HepG2 (cell line): ENCODE measurements around the gene CYB5D1. TPM values are rescaled to one million over a fixed set of nuclear protein-coding genes. Genes with fewer than 3 reads are reported as not detected.

Source experiments
- BRCA1 ChIP-seq: sonication (generic); formaldehyde crosslinking; IDR thresholded peaks from 2 replicates; pipeline ENCODE4 v1.4.0; 2020; ENCODE audit warnings: missing genetic modification reagents
- CERS6 ChIP-seq: sonication (generic); formaldehyde crosslinking; IDR thresholded peaks from 2 replicates; pipeline ENCODE4 v1.5.0; 2020; ENCODE audit warnings: missing genetic modification reagents
- GABPA ChIP-seq, 2 experiments: IDR thresholded peaks; 2 replicates each; pipeline ENCODE4 v1.6.1; 2011 to 2016; ENCODE audit warnings: low read depth in 2 of 2, low read length in 1 of 2, missing biosample characterization in 1 of 2, missing genetic modification characterization in 1 of 2
- HOMEZ ChIP-seq: IDR thresholded peaks from 2 replicates; pipeline ENCODE4 v1.6.1; 2016; ENCODE audit warnings: low read depth
- MED1 ChIP-seq: sonication (generic); formaldehyde crosslinking; IDR thresholded peaks from 2 replicates; pipeline ENCODE4 v1.4.0; 2020; ENCODE audit warnings: missing genetic modification reagents
- MTA3 ChIP-seq: sonication (generic); formaldehyde crosslinking; IDR thresholded peaks from 2 replicates; pipeline ENCODE4 v1.4.0; 2020; ENCODE audit warnings: missing genetic modification reagents
- MXI1 ChIP-seq: IDR thresholded peaks from 3 replicates; pipeline ENCODE4 v1.6.1; 2012; ENCODE audit warnings: low read depth, low read length, inconsistent platforms, borderline replicate concordance
- POGZ ChIP-seq: sonication (generic); formaldehyde crosslinking; IDR thresholded peaks from 2 replicates; pipeline ENCODE4 v1.4.0; 2020; ENCODE audit warnings: mild to moderate bottlenecking, missing genetic modification reagents
- RAD51 ChIP-seq: fragments of 450-650 bp; IDR thresholded peaks from 2 replicates; pipeline ENCODE4 v1.6.1; 2016; ENCODE audit warnings: borderline replicate concordance
- TAF15 ChIP-seq: fragments of 200-400 bp; formaldehyde crosslinking; IDR thresholded peaks from one replicate; pipeline ENCODE4 v1.6.1; 2018; ENCODE audit warnings: mild to moderate bottlenecking, low read depth, low read length; ENCODE audit not compliant: poor library complexity, severe bottlenecking
- TCF7L2 ChIP-seq: IDR thresholded peaks from 2 replicates; pipeline ENCODE4 v1.6.1; 2011; ENCODE audit warnings: mild to moderate bottlenecking, low read depth, low read length, moderate library complexity
- TEAD3 ChIP-seq: optimal IDR thresholded peaks from 2 replicates; pipeline ENCODE3; 2016; ENCODE audit warnings: borderline replicate concordance
- TFDP2 ChIP-seq: sonication (generic); formaldehyde crosslinking; IDR thresholded peaks from 2 replicates; pipeline ENCODE4 v1.4.0; 2020; ENCODE audit warnings: missing genetic modification reagents
- XRCC5 ChIP-seq: fragments of 200-400 bp; formaldehyde crosslinking; optimal IDR thresholded peaks from 2 replicates; pipeline ENCODE3; 2017; ENCODE audit warnings: mild to moderate bottlenecking, low read length
- ZBED4 ChIP-seq: sonication (generic); formaldehyde crosslinking; IDR thresholded peaks from 2 replicates; pipeline ENCODE4 v1.4.0; 2020; ENCODE audit warnings: missing genetic modification reagents, borderline replicate concordance
- ZMYM3 ChIP-seq: sonication (generic); formaldehyde crosslinking; IDR thresholded peaks from 2 replicates; pipeline ENCODE4 v1.5.1; 2020; ENCODE audit warnings: mild to moderate bottlenecking, missing genetic modification reagents
- ZNF446 ChIP-seq: sonication (generic); formaldehyde crosslinking; IDR thresholded peaks from 2 replicates; pipeline ENCODE4 v1.5.0; 2020; ENCODE audit warnings: mild to moderate bottlenecking, missing genetic modification reagents
- ZNF512B ChIP-seq: sonication (generic); formaldehyde crosslinking; IDR thresholded peaks from 2 replicates; pipeline ENCODE4 v1.5.1; 2020; ENCODE audit warnings: missing genetic modification reagents, mild to moderate bottlenecking, borderline replicate concordance
- ZNF589 ChIP-seq: sonication (generic); formaldehyde crosslinking; conservative IDR thresholded peaks from 2 replicates; pipeline ENCODE4 v1.8.0; 2022; ENCODE audit warnings: mild to moderate bottlenecking, moderate library complexity, missing genetic modification reagents
- polyA plus RNA-seq, 8 experiments: library from polyadenylated mRNA; depleted of rRNA in 3 of 8; stranded (reverse) in 7 of 8; unstranded in 1 of 8; fragments of >200 nt; fragmentation: Illumina TruSeq in 4 of 8; extraction: Trizol in 4 of 8; gene quantifications; 2 replicates each; pipeline versions ENCODE4 v1.2.1 to v1.2.3, GENCODE V29; 2011 to 2016; ENCODE audit warnings: low read depth in 4 of 8, missing spikeins in 1 of 8, mixed read lengths in 1 of 8; ENCODE audit not compliant: insufficient read depth in 1 of 8
- total RNA-seq, 5 experiments: library from RNA; depleted of rRNA; stranded (reverse); fragments of >200 nt; fragmentation: Illumina TruSeq; extraction: Trizol; gene quantifications; 2 replicates each; pipeline ENCODE4 v1.2.3, GENCODE V29; 2016; ENCODE audit warnings: low read depth in 1 of 5

Gene CYB5D1
- total and polyA plus RNA-seq, 2 of the 13 experiments (the other 11 are each of a cell fraction or from before 2014, with no cell fraction given): 8.9 to 17.0 TPM

GRCh38 chr17:7857713-7858521 lies at the start of gene CYB5D1 (continued):
- no peak for TF ChIP-seq GABPA (IDR thresholded peaks at IDR 0.05; ENCODE audit: low read depth, low read length)
- TF ChIP-seq GABPA (CRISPR knock-in tag; IDR thresholded peaks at IDR 0.05; ENCODE audit: low read depth): no peak; the same call in none of the 2 replicates
- TF ChIP-seq ZBED4 (CRISPR knock-in tag): 0 out of 2 replicates have a peak, but pooled peaks have one; percentile 8
- peak; percentile 77; the same call in 2 of the 3 replicates for TF ChIP-seq MXI1
- TF ChIP-seq ZNF589 (CRISPR knock-in tag): no peak
- TF ChIP-seq MED1 (CRISPR knock-in tag): no peak
- TF ChIP-seq HOMEZ (CRISPR knock-in tag): no peak
- TF ChIP-seq TEAD3 (CRISPR knock-in tag): no peak
- no peak for TF ChIP-seq RAD51
- no peak for TF ChIP-seq CERS6 (CRISPR knock-in tag)
- no peak for TF ChIP-seq POGZ
- no peak for TF ChIP-seq BRCA1 (CRISPR knock-in tag)
- TF ChIP-seq ZNF446 (CRISPR knock-in tag): no peak
- TF ChIP-seq ZMYM3: no peak
- TF ChIP-seq TAF15: no peak
- no peak for TF ChIP-seq TFDP2 (CRISPR knock-in tag)
- no peak for TF ChIP-seq TCF7L2
- peak; percentile 49 for TF ChIP-seq XRCC5
- TF ChIP-seq MTA3 (CRISPR knock-in tag): no peak
- TF ChIP-seq ZNF512B: no peak
